GM12892 (cell line): ENCODE data around the gene RMND1.

Experiments
- POLR2A ChIP-seq: IDR thresholded peaks from 2 replicates; pipeline ENCODE4 v1.6.1; 2011; ENCODE audit warnings: low read depth, low read length, control low read depth
- POLR2AphosphoS5 ChIP-seq: IDR thresholded peaks from 2 replicates; pipeline ENCODE4 v1.6.1; 2011; ENCODE audit warnings: low read depth, low read length, control low read depth

DNA sequence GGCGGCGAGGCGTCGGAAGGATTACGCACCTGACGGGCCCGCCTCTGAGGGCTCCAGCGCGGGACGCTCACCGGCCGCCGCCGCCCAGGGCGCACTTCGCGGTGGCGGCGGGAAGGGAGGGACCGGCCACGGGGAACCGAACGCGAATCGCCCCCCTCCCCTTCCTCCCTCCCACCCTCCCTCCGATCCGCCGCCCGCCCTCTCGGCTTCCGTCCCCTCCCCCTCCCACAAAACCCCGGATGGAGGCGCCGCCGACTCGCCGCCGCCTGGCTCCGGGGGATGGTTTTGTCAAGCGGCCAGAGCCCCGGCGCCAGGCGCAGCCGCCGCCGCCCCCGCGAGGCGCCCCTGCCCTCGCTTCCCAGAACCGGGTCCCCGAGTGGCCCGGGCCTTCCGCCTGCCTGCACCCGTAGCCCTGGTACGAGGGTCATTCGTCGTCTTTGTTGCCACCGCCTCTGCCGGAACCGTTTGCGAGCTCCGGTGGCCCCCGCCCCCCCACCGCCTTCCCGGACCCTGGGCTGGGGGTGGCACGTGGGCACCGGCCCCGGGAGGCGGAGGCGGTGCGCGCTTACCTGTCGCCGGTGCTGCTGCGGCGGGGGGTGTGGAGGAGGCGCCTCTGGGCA, 61.0 kb downstream of the RMND1 start:
- TF ChIP-seq POLR2AphosphoS5 (peak; percentile 68), POLR2A (peak; percentile 74; the same call in 1 of the 2 replicates)
